Measurements from ENCODE around the gene PLD6.
"Not testable (repeated sequence)": the region's sequence is repeated elsewhere in the genome, so short reads cannot be mapped to it uniquely, and the experiment has no call there.

PLD6 gene

DNA sequence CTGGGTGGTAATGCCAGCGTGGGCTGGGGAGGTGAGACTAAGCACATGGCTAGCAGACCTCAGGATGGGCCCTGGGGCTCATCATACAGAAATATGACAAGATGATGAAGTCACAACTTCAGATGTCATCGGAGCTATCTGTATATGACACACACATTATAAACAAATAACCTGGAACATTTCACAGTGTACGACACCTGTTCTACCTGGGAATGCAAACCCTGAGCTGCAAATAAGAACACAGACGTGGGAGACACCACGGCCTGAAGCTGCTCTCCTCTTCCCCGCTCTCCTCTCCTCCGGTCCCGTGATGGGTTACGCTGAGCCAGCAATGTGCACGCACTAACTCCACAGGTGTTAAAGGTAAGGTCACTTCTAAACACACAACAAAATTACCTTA, 4.9 kb downstream of the PLD6 start:
- no peak for DNase-seq (ENCODE audit: low read depth in 2 of 2)

- no peak for DNase-seq (ENCODE audit: low read depth in 2 of 2)
Measured at GRCh38 chr17:17200831-17201230, 5.3 kb downstream of the PLD6 start.

- no peak for DNase-seq (ENCODE audit: low read depth in 2 of 2)
Measured at GRCh38 chr17:17200311-17200710, 5.8 kb downstream of the PLD6 start.

- no peak for DNase-seq (ENCODE audit: low read depth in 2 of 2)
Measured at GRCh38 chr17:17198281-17198680, 7.9 kb downstream of the PLD6 start.

GRCh38 chr17:17196776-17197175, 9.4 kb downstream of the PLD6 start:
- no peak for DNase-seq (ENCODE audit: low read depth in 2 of 2)

DNA sequence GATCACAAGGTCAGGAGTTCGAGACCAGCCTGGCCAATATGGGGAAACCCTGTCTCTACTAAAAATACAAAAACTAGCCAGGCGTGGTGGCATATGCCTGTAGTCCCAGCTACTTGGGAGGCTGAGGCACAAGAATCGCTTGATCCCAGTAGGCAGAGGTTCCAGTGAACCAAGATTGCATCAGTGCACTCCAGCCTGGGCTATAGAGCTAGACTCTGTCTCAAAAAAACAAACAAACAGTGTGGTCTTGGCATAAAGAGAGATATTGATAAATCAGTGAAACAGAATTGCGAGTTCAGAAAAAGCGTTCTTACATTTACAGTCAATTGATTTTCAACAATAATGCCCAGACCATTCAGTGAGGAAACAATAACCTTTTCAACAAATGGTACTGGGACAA, 10.7 kb downstream of the PLD6 start:
- DNase-seq (ENCODE audit: low read depth in 2 of 2), result not testable (repeated sequence)

GRCh38 chr17:17191961-17192381, 14.2 kb downstream of the PLD6 start:
- DNase-seq (ENCODE audit: low read depth in 2 of 2), result no peak

- no peak for DNase-seq (ENCODE audit: low read depth in 2 of 2)
Measured at GRCh38 chr17:17191346-17191792, 14.8 kb downstream of the PLD6 start.

DNA sequence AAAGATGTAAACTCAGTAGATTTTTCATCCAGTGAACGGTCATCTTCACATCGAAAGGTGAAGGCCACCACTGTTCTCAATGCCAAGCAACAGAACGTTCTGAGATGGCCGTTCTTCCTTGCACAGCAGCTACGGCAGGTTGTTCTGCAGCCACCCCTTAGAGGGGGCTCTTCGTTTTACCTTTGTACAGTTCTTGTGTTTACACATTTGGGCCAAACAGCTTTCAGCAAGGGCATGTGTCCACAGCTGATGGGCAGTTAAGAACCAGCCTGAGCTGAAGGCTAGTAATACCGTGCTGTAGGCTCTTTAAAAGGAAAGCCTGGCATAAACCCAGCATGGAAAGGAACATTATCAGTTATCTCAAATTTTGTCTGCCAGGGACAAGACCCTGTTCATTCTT, 15.9 kb downstream of the PLD6 start:
- DNase-seq (ENCODE audit: low read depth in 2 of 2), result no peak

DNA sequence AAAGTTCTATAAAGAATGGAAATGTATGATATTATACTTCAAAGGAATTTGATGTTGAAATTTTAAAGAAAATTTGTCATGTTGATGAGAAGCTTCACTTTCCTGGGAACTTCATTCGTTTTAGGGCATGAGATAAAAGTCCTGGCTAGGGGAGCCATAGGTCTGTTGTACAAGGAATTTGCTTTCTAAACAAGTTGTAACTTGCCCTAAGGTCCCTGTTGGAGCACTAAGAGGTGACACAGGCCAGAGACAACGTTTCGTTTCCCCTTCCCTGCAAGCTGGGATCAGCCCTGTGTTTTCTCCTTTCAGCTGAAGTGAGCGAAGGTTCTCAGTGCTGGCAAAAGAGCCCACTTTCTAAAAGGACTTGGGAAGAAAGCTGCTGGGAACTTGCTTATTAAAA, 16.6 kb downstream of the PLD6 start:
- no peak for DNase-seq (ENCODE audit: low read depth in 2 of 2)

DNA sequence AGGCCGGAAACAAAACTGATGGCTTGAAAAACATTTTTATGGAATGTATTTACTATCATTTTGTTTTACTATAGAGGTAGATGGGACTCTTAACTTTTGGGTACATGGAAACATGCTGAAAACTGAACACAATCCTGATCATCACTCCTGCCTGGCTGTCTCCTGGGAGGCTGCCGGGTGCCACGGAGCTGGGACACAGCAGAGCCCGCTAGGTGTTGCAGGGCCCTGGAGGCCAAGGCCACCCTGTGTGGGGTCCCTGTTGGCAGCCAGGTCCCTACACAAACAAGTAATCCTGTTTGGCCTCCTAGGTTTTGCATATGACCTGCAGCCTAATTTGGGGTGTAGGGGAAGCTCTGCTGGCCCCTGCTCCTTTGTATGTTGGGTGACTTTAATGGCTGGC, 17.5 kb downstream of the PLD6 start:
- DNase-seq (ENCODE audit: low read depth in 2 of 2), result no peak

- DNase-seq (ENCODE audit: low read depth in 2 of 2), result no peak
Measured at GRCh38 chr17:17186551-17187505, 19.3 kb downstream of the PLD6 start.

DNA sequence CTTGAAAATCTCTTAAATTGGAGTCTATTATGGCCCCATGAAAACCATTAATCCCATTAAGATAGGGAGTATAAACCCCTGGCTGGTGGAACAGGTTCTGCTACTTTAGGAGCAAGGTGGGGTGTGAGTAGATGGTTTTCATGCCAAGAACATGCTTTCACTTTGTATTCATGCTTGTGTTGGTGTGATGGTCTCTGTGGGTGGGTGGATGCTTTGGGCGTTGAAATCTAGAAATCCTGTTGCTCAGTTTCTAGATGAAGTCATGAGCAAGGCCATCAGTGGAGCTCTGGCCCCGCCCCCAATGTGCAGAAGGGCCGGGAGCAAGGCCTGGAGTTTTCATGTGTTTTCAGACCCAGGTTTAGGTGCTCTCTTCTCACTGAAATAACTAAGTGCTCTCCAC, 20.1 kb downstream of the PLD6 start:
- peak; percentile 52 to 61 for DNase-seq (ENCODE audit: low read depth in 2 of 2)

DNA sequence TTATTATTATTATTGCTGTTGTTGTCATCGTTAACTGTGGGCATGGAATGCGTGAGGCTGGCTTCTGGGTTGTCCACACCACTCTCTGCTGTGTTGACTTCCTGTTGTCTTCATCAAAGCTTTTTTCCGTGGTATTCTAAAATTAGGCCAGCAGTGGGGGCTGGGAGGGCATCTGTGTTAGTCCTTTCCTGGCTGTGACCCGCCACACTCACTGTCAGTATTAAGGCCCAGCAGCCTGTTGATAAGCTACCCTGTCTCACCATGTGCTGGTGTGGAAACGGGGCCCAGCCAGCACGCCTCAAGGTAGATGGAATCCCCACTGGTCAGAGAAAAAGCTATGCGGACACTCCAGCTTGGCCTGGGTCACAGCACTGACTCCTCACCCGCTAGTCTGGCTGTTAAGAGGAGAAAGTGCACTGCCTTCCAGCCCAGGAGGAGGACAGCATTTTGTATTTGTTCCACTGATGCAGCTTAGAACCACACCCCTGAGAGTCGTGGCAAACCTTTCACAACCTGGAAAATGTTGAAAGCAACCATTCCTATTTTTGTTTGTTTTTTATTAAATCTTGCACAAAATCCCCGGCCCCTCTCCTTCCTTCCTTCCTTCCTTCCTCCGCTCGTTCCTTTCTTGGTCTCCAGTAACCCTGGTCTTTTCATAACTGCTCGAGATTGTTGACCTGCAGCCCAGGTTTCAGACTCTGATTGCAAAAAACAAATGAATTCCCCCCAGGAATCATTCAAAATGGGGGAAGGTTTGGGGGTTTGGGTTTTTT, 21.0 kb downstream of the PLD6 start:
- not testable (repeated sequence) for DNase-seq (ENCODE audit: low read depth in 2 of 2)

DNA sequence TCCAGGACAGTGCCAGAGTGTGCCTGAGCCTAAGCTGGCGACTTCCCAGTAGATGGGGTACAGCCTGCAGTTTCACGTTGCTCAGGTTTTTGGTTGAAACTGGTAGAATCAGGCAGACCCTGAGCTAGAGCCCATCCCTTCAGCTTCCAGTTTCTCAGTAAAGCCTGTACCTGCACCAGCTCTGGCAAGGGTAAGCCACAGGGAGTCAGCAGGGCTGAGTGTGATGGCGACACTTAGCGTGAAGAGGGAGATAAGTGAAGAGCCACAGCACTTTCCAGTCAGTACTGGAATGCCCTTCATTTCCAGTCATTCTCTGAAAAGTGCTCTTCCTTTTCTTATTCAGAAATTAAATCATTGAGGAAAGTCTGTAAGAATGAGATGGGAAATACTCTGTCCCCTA, 22.4 kb downstream of the PLD6 start:
- DNase-seq (ENCODE audit: low read depth in 2 of 2), result no peak

DNA sequence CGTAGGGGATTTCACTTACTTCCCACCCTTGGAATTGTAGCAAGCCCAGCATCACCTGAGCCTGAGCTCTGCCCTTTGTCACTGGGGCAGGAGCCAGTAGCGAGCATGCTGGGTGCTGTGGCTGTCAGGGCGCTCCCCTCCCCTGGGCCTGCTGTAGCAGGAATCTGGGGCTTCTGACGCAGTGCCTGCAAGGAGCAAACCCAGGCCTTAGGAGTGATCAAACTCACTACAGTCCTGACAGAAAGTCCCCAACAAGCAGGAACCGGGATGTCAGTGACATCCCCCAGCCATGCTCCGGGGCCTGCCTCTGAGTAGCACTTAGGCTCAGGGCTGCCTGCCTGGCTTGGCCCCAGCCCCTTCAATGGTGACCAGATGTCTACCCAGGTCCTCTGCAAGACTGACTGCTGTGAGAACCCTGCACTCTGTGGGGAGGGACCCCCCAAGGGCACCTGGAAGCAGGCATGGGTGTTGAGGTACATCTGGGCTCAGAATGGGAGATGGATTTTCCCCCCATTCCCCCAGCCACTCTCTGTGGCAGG, 23.5 kb downstream of the PLD6 start:
- DNase-seq (ENCODE audit: low read depth in 2 of 2), result no peak

DNA sequence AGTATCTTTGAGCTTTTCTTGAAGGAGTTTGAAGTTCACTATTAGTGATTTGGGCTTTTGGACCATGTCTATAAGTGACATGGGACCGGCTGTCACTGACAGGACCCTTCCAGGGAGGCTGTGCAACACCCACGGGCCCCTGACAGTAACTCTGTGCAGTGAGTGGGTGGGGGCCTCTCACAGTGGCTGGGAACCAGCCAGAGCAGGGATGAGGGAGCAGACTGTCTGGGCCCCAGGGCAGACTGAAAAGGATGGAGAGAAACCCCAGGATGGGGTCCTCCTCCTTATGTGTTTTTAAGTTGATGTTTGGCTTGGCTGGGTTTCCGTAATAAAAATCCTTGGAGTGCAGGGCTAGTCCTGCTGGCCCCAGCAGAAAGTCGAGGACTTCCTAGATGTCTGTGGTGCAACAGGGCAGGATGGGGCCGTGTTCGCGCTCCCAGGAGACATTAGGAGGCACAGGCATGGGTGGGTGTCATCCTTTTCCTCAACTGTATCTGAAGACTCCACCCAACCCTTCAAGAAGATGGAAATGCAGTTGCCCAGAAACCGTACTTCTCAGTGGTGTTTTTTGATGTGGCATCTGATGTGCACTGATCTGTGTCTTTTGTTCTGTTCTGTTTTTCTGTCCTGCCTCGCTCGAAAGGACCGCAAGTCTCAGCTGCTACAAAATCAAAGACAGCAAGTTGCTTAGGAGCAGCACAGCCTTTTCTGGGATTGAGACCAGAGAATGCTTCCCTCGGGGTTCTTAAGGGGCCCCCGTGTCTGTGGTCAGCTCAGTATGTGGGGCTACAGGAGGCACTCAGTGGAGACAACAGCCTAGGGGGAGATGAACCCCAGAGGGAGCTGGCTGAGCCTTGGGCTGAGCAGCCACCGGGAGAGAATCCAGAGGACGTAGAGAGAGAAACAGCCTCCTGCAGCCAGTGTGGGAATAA, 24.2 kb downstream of the PLD6 start:
- DNase-seq (ENCODE audit: low read depth in 2 of 2), result no peak

DNA sequence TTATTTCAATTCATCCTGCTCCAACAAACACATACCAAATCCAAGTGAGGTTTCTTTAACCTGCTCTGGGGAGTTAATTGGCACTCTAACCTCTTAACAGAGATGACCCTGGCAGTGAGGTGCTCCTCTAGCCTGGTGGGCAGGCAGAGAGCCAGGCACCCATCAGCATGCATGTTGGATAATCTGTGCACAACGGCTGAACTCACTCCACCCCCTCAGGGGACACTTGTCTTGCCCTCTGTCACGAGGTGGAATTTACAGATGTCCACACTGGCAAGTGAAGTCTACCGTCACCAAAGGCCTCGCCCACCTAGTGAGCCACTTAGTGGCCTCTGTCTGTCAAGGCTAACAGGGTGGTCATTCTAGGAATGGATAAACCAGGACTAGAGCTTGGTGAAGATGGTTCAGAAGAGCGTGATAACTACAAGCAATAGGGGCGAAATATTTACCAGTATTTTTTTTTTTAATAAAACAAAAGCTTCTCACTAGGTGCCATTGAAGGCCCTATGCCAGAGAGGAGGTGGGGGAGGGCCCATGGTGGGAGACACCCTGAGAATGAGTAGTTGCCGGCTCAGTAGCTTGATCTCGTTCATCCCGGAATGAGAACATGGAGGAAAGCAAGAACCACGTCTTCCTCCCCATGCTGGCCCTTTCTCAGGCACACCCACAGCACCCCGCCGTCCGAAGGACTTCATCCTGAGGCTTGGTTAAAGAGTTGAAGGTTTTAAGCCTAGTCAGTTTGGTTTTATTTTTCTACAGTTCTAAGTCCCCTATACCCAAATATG, 25.2 kb downstream of the PLD6 start:
- no peak for DNase-seq (ENCODE audit: low read depth in 2 of 2)

DNA sequence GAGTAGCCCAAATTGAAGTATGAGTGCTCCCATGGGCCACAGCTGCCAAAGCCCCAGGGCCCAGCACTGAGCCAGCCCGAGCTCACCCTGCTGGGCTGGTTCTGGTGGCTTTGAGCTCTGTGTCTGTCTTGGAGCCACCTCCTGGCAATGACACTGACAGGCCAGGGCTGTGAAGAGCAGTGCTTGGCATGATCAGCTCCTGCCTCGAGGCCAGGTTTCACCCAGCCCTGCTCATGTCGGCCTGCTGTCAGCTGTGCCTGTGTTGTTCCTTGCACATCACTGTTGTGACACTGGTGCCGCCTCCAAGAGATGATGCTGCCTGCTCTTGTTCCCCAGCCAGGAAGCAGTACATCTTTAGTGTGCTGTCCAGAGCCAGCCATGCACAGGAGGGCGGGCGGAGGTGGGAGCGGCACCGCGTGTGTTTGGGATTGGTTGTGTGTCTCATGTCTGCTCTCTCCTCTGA, 26.0 kb downstream of the PLD6 start:
- DNase-seq (ENCODE audit: low read depth in 2 of 2), result no peak

DNA sequence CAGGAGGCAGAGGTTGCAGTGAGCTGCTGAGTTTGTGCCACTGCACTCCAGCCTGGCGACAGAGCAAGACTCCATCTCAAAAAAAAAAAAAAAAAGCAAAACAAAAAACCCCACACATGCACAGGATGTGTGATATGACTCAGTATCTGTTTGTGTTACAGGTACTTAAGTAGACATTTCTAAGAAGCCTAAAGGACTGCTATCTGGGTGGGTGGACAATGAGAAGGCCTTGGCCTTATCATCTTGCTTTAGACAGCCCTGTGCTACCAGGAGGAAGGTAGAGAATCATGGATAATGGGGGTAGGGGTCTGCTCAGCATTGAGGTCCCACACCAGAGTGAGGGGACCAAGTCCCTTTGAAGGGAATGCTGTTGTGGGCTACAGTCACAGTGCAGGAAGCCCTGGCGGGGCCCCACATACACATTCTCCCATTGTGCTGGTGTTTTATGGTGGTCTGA, 26.7 kb downstream of the PLD6 start:
- no peak for DNase-seq (ENCODE audit: low read depth in 2 of 2)

All from stimulated activated CD8-positive, alpha-beta memory T cell treated with anti-CD3 and anti-CD28 coated beads, Interleukin-2, amount 100 ng/mL, for 48 hours (primary cell).